ENCODE results near the gene TOMT.

Gene TOMT

DNA sequence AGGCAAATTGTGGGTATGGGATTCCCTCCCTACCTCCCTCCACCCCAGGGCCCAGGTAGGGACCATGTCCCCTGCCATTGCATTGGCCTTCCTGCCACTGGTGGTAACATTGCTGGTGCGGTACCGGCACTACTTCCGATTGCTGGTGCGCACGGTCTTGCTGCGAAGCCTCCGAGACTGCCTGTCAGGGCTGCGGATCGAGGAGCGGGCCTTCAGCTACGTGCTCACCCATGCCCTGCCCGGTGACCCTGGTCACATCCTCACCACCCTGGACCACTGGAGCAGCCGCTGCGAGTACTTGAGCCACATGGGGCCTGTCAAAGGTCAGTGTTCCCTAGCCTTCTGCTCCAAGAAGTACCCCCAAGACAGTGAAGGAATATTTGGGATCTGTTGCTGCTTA, at the start of gene TOMT:
Gene TOMT, plus strand, starts transcription at position 37 of the 400 bp plus-strand sequence. Its CDS starts 28 bp downstream, at position 65.
- no peak for DNase-seq (ENCODE audit: insufficient read length, low spot score)
- TF ChIP-seq CTCF (IDR thresholded peaks at IDR 0.05; ENCODE audit: insufficient read depth, missing control alignments) = no peak
- FAIRE-seq = no peak

DNA sequence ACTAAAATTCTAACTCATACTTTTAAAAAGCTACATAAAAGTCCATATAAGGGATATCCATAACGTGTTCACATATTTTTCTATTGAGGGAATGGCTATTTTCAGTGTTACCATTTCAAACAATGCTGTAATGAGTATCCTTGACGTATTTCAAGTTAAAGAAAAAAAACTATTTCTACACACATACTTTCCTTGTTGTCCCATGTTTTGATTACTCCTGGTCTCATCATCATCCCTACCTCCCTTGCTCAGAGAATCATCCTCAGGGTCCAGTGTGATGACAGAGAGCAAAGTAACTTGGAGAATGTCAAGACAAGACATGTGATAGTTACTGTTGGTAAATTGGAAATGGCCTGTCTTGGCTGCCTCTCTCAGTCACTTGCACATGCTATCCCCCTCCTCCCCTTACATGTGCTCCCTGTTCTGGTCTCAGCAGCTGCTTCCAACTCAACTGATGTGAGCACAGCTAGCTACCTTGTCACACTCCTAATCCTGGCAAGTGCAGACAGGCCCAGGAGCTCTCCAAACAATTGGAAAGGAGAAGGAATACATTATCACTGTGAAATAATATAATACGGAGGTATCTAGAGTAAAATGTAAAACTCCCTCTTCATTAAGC, 47.2 kb upstream of the TOMT start:
- no peak for TF ChIP-seq CTCF (IDR thresholded peaks at IDR 0.05; ENCODE audit: insufficient read depth, missing control alignments)
- FAIRE-seq (no peak), DNase-seq (ENCODE audit: insufficient read length, low spot score) (no peak)

GRCh38 chr11:72061739-72062396, 43.9 kb upstream of the TOMT start:
- no peak for DNase-seq (ENCODE audit: insufficient read length, low spot score)
- TF ChIP-seq CTCF (IDR thresholded peaks at IDR 0.05; ENCODE audit: insufficient read depth, missing control alignments) = no peak
- no peak for FAIRE-seq

GRCh38 chr11:72066855-72067254, 38.9 kb upstream of the TOMT start:
- FAIRE-seq = no peak
- no peak for DNase-seq (ENCODE audit: insufficient read length, low spot score)
- TF ChIP-seq CTCF (IDR thresholded peaks at IDR 0.05; ENCODE audit: insufficient read depth, missing control alignments) = no peak

GRCh38 chr11:72067266-72067665, 38.5 kb upstream of the TOMT start:
- no peak for TF ChIP-seq CTCF (IDR thresholded peaks at IDR 0.05; ENCODE audit: insufficient read depth, missing control alignments)
- no peak for FAIRE-seq
- DNase-seq (ENCODE audit: insufficient read length, low spot score) = no peak

GRCh38 chr11:72067676-72068075, 38.0 kb upstream of the TOMT start:
- TF ChIP-seq CTCF (IDR thresholded peaks at IDR 0.05; ENCODE audit: insufficient read depth, missing control alignments) = no peak
- FAIRE-seq (no peak), DNase-seq (ENCODE audit: insufficient read length, low spot score) (no peak)

DNA sequence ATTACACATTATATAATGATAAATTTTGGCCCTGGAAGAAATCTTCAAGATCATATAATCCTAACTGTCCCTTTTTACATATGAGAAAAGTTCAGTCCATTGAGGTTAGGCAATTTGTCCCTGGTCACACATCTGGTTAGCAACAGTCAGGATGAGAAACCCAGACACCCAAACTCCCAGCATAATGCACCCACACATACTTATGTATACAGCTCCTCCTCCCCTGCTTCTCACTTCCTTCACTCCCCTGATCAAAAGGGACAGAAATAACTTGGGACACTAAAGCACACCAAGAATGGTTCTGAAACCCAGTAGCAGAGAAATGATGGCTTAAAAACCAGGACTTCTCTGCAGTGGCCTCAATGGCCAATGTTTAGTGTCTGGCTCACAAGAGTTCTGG, 36.5 kb upstream of the TOMT start:
- DNase-seq (ENCODE audit: insufficient read length, low spot score) (no peak), FAIRE-seq (no peak)
- TF ChIP-seq CTCF (IDR thresholded peaks at IDR 0.05; ENCODE audit: insufficient read depth, missing control alignments) = no peak

Measured in D721Med (cell line).